ENCODE data around the gene AMHR2.

DNA sequence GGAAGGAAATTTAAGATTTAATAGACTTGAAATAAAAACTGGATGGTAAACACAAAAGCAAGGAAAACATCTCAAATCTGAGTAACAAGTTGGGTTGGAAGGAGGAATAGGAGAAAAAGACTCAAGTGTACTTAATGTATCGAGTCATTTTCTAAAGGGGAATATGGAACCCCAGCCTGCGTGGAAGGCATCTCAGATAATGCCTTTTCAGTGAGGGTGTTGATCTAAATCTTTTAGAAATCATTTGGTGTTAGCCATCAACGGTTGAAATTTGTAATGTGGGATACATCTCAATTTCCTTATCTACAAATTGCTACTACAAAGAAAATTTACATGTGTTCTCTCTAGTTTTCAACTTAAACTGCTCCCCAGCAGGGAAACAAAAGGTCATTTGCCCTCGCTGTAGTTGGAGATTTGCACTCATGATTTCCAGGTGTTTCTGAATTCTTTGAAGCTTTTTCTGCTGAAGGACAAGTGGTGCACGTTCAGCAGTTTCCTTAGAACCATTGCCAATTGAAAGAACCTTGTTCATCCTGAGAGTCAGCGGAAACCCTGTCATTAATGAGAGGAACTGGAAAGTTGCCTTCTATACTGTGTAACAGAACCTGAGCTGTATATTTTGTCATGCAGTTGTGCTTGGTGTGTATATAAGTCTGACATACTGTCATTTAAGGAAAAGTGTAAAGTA, 30.4 kb downstream of the AMHR2 start:
- no peak for TF ChIP-seq CTCF (conservative IDR thresholded peaks at IDR 0.05; ENCODE audit: low read depth, low read length)
- TF ChIP-seq MAZ (IDR thresholded peaks at IDR 0.05; ENCODE audit: borderline replicate concordance, low read depth, low read length) = no peak
- TF ChIP-seq RAD21 (IDR thresholded peaks at IDR 0.05; ENCODE audit: low read length) = no peak

All from IMR-90 (cell line).